ENCODE measurements around the gene INTS2. TPM values are rescaled to one million over a fixed set of nuclear protein-coding genes. Genes with fewer than 3 reads are reported as not detected.

Gene INTS2
- total RNA-seq, 4 donors from 2014 or later: 7.4 to 38.4 (median 15.9) TPM

GRCh38 chr17:61816538-61816937 is 111.2 kb downstream of the INTS2 start:
- Histone ChIP-seq H3K4me3 (no peak overlapping the region), H3K27me3 (no peaks in the 10 kb centered on the region), H3K27ac (no peak overlapping the region), H3K36me3 (no peaks in the 10 kb centered on the region), H3K9me3 (no peaks in the 10 kb centered on the region), H3K4me1 (no peaks in the 10 kb centered on the region)
- DNase-seq: no peak
- TF ChIP-seq POLR2A (IDR thresholded peaks at IDR 0.05) (no peak), CTCF (IDR thresholded peaks at IDR 0.05) (no peak)
- intact Hi-C loops (cut with DNase I; ENCODE audit: low total_unique reads): no loop called here

GRCh38 chr17:61815863-61816503 is 111.8 kb downstream of the INTS2 start:
- Histone ChIP-seq H3K27ac (no peak overlapping the region), H3K4me3 (no peak overlapping the region), H3K27me3 (no peaks in the 10 kb centered on the region), H3K36me3 (no peaks in the 10 kb centered on the region), H3K9me3 (no peaks in the 10 kb centered on the region), H3K4me1 (no peaks in the 10 kb centered on the region)
- intact Hi-C loops (cut with DNase I; ENCODE audit: low total_unique reads): no loop called here
- DNase-seq: no peak
- TF ChIP-seq POLR2A (IDR thresholded peaks at IDR 0.05) (no peak), CTCF (IDR thresholded peaks at IDR 0.05) (no peak)

Small RNA genes lying within 50 kb of the gene (small RNA-seq; reads per million reads assigned to genes)
- not detected for gene RF00019

Other genes with a start within 250 kb of the INTS2 start
- gene BRIP1, start 64.5 kb downstream of the INTS2 start, total RNA-seq: 10 to 100 TPM in 1 of 4 donors, 1 to 10 TPM in 1, not detected in 2; 1.0 to 13.0 TPM
- gene MED13, start 137.3 kb upstream of the INTS2 start, total RNA-seq: 100 to 1,000 TPM in 2 of 4 donors, 10 to 100 TPM in 2; 22.8 to 114 (median 86.3) TPM